HG03025 (cell line): Measurements from ENCODE around the gene NUDCD3.
A peak's percentile ranks its signal among the peaks of the same experiment; 100 is the strongest.

ENCODE experiments used
- ATAC-seq: cut with Tn5 transposase; IDR thresholded peaks from one replicate; pipeline ENCODE4 v1.9.1; 2021; ENCODE audit warnings: mild to moderate bottlenecking, moderate library complexity; ENCODE audit not compliant: unreplicated experiment, low FRiP score

NUDCD3 gene

DNA sequence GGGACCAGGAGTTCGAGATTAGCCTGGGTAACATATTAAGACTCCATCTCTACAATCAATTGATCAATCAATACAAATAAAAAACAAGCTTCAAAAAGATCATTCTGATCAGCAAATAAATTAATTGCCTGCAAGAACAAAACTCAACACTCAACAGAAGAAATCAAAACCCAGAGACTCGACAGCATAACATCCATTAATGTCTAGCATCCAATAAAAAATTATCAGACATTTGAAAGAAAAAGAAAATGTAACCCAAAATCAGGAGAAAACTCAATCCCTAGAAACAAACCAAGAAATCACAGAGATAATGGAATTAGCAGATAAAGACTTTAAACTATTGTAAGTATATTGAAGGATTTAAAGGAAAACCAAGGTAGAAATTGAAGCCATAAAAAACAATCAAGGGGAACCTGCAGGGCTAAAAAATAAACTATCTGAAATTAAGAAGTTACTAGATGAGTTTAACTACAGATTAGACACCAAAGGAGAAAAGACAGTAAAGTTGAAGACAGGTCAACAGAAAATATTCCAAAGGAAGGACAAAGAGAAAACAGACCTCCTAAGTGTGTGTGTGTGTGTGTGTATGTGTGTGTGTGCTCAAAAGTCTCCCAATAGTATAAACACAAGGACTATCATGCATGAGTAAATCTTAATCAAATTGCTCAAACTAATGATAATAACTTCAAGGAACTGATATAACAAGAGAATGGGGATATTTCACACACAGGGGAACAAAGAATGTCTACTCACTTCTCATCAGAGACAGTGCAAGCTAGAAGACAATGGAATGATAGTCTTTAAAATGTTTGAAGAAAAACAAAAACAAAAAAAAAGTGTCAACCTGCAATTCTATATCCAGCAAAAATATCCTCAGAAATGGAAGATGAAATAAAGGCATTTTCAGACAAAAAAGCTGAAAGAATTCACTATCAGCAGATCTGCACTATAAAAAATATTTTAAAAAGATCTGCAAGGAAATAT, 7.7 kb downstream of the NUDCD3 start:
- no peak for ATAC-seq

DNA sequence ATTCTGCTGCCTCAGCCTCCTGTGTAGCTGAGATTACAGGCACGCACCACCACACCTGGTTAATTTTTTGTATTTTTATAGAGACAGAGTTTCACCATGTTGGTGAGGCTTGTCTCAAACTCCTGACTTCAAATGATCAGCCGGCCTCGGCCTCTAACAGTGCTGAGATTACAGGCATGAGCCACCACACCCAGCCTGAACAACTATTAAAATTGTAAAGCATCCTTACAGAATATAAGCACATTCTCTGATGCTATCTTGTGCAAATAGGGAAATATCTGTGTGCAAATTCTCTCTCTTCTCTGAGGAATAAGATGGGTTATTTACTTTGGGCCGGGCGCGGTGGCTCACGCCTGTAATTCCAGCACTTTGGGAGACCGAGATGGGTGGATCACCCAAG, 12.5 kb downstream of the NUDCD3 start:
- ATAC-seq = no peak

DNA sequence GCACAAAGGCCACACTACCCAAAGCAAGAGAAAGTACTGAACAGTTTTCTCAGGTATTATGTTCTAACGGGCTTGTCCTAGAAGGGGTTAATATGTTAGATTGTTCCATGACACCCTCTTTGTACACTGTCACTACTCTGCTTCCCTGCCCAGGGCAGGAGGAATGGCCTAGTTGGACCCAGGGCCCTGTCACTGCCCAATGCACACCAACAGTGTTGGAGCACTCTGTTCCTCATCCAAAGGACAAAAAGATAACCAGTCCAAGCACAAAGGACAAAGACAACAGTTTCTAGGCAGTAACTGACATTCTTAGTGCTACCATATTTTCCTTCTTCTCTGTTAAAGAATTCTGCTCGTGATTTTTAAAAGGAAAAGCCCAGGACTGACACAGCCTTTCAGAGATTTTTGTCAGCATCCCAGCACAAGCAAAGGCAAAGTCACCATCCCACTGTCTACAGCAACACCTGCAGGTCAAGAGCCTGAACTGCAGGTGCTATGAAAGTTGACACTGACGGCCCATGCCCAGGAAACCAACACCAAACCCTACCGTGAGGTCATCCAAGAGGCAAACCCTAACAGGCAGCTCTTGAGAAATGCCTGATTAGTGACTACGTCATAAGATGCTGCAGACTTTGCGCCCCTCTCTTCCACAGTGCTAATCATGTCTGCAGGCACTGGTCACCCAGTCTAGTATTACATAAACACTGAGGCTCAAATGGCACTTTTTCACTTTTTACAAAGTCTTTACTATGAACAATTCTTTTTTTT, 13.2 kb downstream of the NUDCD3 start:
- no peak for ATAC-seq

DNA sequence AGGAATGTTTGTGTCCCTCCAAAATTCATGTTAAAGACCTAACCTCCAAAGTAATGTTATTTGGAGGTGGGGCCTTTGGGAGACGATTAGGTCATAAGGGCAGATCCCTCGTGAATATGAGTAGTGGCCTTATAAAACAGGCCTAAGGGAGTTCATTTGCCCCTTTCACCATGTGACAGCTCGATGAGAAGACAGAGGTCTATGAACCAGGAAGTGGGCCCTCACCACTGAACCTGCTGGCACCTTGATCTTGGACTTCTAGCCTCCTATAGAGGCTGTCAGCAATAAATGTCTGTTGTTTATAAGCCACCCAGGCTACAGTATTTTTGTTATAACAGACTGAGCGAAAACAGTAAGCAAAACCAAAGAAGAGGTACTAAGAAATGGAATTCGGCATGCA, 14.1 kb downstream of the NUDCD3 start:
- ATAC-seq = no peak

DNA sequence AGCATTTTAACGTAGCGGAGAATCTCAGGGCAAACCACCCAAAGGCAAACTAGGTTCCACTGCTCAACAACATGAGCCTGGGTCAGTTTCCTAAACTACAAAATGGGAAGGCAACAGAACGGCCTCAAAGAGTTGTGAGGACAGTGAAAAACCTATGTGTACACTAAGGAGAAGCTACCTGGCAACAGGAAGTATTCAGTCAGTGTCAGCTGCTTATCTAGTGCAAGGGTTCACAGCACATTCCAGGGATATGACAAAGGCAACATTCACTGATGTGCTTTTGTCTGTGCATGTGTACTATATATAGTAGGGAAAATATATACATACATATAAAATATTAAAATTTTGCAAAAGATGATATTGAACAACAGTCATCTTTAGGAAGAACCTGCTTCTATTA, 17.2 kb downstream of the NUDCD3 start:
- ATAC-seq = no peak

DNA sequence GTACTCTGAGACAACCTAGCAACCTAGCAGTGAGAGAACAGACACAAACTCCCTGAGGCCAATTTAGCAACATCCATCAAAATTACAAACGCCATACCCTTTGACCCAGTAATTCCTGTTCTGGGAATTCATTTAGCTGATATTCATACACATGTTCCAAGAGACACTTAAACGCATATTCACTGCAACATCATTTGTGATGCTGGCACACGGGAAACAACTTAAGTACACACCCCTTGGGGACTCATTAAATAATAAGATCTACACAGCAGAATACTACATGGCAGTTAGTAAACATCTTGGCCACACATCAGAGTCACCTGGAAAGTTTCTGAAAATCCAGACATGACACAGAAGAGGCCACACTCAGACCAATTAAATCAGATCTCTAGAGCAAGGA, 17.6 kb downstream of the NUDCD3 start:
- no peak for ATAC-seq

DNA sequence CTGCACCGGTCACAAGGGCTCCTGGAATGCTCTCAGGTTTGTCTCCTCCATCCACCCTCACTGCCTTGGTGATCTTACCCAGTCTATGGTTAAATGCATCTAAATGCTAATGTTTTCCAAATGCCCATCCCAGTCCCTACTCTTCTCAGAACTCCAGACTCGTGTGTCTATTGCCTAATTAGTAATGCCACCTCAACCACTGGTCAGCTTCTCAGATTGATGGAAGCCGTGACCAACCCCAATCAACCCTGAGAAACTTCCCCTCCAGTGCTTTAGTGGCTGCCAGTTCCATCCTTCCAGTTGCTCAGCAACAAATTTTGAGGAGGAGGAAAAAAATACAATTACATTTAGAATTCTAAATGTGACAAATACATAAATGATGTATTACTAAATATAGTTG, 18.6 kb downstream of the NUDCD3 start:
- ATAC-seq = no peak

DNA sequence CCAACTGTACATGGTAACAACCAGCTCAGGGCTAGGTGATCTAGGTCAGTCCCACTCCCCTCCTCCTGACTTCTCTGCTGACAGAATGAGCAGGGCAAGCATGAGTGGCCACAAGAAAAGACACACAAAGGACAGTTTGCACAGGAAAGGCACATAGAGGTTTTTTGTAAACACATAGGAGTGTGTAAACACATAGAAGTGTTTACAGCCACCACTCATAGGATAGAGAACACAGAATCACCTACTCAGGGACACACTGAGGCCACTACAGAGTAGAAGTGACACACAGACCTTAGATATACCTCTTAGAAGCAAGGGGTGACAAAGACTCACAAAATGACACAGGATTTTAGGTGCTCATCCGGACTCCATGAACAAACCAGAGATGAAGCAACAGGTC, 19.0 kb downstream of the NUDCD3 start:
- no peak for ATAC-seq

DNA sequence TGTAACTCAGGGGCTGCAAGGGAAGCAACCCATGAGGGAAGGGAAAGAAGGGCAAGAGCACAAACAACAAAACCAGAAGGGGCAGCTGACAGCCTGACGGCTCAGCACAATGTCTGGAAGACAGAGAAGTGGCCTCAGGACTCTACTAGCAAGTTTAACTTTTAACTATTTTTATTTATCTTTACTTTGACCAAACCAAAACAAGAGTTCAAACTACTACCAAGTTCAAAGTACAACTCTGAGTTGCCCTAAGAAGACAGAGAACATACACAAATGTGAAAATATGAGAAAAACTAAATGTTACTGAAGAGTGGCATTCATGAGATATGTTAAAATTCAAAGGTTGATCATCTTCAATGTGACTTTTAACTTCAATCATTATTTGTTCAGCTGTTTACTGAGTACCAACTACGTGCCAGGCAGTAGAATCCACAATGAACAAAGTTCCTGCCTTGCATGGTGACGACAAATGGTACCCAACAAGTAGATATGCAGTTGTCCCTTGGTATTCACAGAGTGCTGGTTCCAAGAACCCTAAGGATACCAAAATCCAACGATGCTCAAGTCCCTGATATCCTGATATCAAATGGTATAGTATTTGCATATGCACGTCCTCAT, 19.7 kb downstream of the NUDCD3 start:
- ATAC-seq = no peak

DNA sequence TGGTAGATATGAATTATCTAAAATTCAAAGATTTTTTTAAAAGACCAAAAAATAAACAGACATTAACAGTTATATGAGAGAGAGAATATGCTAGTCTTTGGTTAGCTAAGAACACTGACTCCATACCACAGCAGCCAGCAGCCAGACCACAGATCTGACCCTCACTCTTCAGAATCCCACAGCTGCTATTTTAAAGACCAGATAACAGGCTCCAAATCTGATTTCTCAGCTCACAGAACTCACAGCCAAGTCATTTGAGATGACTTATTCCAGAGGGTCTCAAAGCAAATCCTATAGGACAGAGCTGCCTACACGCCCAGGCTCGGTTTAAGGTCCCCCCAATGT, 20.4 kb downstream of the NUDCD3 start:
- ATAC-seq = no peak

DNA sequence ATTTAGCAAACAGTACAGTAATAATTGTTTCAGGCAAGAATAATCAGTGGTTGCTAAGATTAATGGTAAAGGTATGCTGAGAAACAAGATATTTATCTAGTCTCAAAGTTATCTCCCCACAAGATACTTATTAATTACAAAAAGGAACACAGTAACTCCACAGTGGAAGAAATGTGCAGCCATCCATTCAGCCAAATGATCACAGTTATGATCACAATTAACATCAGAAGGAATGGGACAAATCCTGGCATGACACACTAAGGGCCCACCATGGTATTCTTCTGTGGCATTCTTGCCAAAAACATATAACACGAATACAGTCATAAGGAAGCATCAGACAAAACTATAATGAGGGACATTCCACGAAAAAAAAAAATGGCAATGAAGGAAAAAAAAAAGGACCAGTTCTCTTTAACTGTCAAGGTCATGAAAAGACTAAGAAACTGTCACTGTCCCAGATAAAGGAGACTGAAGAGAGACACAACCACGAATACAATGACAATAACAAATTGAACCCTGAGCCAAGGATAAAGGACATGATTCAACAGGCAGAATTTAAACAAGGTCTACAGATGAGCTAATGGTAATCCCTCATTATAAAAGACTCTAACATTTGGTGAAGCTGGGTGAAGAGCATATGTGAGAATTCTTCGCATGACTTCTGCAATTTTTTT, 20.9 kb downstream of the NUDCD3 start:
- ATAC-seq = no peak

DNA sequence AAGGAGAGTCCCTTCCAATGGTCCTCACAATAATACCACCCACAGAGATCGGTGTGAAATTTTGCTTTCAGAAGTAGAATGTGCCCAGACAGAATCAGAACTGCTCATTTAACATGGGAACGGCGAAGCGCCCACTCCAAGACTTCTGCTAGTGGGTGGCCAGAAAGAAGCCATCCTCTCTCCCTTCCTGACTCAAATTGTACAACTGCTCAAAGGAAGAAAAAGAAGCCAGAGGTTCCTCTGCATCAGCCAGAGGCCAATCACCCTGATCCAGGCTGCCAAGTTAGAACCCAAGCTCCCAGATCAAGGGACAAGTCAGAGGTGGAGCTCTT, 23.3 kb downstream of the NUDCD3 start:
- ATAC-seq = no peak

DNA sequence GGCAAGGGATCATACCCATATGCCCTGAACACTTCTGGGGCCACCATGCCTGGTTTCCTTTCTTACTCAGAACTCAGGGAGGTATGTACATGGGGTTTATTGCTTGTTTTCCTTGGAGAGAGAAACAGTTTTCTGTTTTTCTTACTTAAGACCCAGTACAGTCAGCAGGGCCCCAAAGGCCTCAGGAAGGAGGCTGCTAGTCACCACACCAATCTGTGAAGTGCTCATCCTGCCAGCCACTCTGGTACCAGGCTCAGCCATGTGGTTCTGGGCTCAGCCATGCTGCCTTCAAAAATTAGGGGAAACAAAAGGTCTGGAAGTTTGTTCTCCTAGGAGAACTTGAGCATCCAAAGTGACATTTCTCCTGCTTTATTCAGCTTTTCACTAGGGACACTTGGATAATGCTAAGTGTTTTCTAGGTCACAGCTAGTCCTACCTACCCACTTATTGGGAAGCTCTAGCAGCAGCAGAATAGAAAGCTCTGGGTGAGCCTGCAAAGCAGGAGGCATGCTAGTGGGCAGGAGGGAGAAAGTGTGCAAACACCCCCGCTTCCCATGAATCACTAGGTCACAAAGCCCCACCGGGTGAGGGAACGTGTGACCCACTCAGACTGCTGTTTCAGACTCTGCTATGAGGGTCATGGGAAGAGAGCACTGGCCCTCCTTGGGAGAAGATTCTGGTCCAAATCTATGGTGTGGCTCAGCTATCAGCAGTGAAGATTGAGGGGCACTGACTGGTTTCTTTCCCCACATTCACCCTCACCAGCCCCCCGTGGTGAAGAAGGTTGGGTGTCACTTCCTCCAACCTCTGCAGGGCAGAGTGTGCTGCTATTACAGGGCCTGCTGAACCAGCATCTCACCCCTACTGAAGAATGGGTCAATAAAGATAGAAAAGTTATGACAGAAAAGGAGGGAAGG, 23.9 kb downstream of the NUDCD3 start:
- ATAC-seq = no peak

DNA sequence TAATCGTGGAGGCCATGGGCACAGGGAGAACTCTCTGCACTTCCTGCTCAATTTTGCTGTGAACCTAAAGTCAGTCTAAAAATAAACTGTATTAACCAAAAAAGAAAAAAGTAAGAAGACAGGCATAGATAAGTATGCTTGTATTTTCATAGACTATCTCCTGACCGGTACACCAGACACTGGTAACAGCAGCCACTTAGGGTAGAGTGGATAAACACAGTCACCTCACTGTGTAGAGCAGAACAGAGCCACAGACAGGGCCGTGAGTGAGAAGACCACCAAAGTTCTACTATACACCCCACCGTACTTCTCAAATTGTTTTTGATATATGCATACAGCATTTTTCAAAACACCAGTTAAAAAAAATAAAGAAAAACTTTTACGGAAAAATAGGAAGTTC, 25.0 kb downstream of the NUDCD3 start:
- no peak for ATAC-seq

DNA sequence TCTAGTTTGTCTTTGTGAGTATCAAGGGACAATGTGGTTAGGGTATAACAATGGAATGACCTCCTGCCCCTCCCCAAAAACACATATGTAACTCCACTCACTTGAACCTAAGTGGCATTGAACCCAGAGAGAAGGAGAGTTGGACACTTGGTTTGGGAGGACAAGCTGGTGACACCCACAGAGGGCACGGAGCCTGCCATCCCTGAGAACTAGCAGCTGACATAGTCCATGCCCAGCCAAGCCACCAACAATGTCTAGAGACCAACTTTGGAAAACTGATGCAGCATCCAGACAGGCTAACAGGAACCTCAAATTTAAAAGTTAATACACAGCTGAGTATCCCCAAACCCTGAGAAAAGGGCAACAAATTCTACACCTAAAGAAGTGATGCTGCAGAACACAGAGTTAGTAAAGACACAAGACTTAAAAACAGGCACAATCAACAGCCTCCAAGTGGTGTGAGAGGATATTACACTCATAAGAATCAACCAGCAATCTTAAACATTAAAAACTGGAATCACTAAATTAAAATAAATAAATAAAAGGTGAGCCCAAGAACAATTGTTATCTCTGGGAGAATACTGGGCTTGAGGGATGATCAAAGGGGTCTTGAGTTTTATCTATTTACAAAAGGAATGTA, 27.2 kb downstream of the NUDCD3 start:
- no peak for ATAC-seq

DNA sequence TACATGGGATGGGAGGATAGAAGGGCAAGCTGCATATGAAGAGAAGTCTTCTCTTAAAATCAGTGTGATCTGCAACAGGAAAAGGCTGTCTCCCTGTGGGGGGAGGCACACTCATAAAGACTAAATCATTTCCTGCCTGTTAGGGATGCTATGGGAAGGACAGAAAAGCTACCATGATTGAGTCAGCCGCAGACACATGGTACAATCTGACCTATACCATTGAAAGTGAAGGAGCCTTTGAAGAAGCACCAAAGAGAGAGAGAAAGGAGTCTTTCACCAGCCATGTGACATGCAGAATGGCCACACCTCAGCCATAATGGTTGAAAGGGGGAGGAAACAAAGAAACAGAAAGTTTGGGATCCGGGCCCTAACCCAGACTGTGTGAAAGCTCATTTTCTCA, 29.1 kb downstream of the NUDCD3 start:
- no peak for ATAC-seq

DNA sequence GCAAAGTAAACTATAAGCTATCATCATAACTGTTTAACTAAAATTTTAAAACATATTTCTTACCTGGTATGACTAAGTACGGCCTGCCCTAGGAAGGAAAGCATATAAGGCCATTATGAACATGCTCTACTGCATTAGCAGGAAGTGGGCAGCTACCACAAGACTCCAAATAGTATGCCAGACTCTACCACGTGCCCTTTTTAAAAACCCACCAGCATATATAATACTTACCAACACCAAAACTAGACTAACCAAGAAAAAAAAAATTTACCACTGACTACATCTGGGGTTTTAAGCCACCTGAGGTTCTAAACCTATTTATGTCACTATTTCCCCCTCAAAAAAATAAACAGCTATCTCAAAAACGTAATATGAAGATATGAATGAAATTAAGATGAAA, 30.1 kb downstream of the NUDCD3 start:
- ATAC-seq = peak; percentile 91

DNA sequence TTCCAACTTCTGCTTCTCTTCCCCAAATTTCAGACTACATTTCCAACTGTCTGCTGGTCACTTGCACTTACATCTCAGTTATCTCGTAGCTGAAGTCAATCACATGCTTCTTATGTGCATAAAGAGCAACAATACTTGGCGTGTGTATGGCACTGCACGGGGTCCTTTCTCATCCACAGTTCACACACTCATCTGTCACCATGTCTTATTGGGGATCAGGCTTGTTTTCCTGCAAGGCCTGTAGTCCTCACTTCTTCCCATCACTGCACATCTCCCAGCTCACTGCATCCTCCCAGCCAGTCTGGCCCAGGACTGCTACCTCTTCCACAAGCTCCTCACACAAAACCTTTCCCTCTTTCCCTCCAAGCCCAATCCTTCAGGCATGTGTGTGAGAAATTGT, 35.3 kb downstream of the NUDCD3 start:
- no peak for ATAC-seq

DNA sequence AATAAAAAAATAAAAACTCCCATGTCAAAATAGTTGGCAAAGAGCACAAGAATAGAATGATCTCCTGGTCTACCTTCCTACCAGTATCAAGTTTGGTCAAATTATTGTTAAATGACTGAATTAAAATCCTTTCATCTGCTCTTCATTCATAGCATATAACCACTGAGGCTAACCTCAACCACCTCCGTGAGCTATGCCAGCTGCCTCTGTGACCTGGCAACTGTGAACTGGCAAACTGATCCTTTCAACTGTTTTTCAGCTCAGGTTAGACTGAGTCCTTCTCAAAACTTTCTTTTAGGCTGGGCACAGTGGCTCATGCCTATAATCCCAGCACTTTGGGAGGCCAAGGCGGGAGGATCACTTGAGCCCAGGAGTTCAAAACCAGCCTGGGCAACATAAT, 36.1 kb downstream of the NUDCD3 start:
- no peak for ATAC-seq
